HepG2 (cell line): ENCODE data around the gene KIF24. TPM values are rescaled to one million over a fixed set of nuclear protein-coding genes. Genes with fewer than 3 reads are reported as not detected.

Experiments
- ATAC-seq: fragments of 200-7000 bp; cut with Tn5 transposase; 3 replicates; pipeline ENCODE4 v1.9.1; 2020; ENCODE audit warnings: mild to moderate bottlenecking, moderate library complexity
- BruUV-seq: library from RNA; stranded (reverse); fragments of 400-500 nt; replicated peaks from 2 replicates; lab custom pipeline; 2021; lab: Mats Ljungman, UMichigan
- CTCF ChIA-PET: fragments of 300-600 bp; formaldehyde crosslinking; extraction: SDS; loops from one replicate; lab custom pipeline; 2021; ENCODE audit warnings: low total read pairs, inconsistent platforms, low intra/inter-chr PET ratio; lab: Yijun Ruan, JAX
- POLR2A ChIA-PET: fragments of 350-600 bp; sonication (Branson Sonifier 250); formaldehyde crosslinking; loops from one replicate; lab custom pipeline; 2020; ENCODE audit warnings: antibody characterized with exemption, inconsistent platforms; lab: Yijun Ruan, JAX
- DNase-seq: peaks from one replicate; pipeline ENCODE4 v3.0.0-alpha.2; 2015; ENCODE audit warnings: low spot score
- FAIRE-seq: peaks from 3 replicates; lab custom pipeline; 2011; peaks lifted over from hg19 to GRCh38; lab: Jason Lieb, UNC
- H2AFZ ChIP-seq: one replicate; pipeline ENCODE4 v1.6.1; 2011; ENCODE audit warnings: low read length, inconsistent platforms
- H3K27ac ChIP-seq: fragments of 300-600 bp; 3 replicates; pipeline ENCODE4 v1.8.0; 2011; ENCODE audit warnings: mixed run types, mild to moderate bottlenecking, mixed read lengths, low read length, inconsistent platforms; ENCODE audit not compliant: insufficient read depth; ENCODE audit errors: extremely low read length
- H3K27me3 ChIP-seq, 2 experiments: fragments of 200-600 bp in 1 of 2; 2 replicates in 1 of 2; 3 replicates in 1 of 2; pipeline versions ENCODE4 v1.6.0 to v1.8.0; 2011; ENCODE audit warnings: low read length in 2 of 2, mild to moderate bottlenecking in 2 of 2, moderate library complexity in 2 of 2, inconsistent platforms in 1 of 2; ENCODE audit not compliant: insufficient read depth in 2 of 2, control insufficient read depth in 1 of 2
- H3K36me3 ChIP-seq, 2 experiments: fragments of 200-600 bp in 1 of 2; replicated peaks in 1 of 2; 2 replicates in 1 of 2; 3 replicates in 1 of 2; pipeline versions ENCODE4 v1.5.1 to v1.8.0; 2011; ENCODE audit warnings: low read length in 2 of 2, inconsistent platforms in 1 of 2; ENCODE audit not compliant: insufficient read depth in 2 of 2, control insufficient read depth in 1 of 2
- H3K4me1 ChIP-seq: 2 replicates; pipeline ENCODE4 v1.5.1; 2012; ENCODE audit warnings: low read length, inconsistent platforms; ENCODE audit not compliant: insufficient read depth
- H3K4me2 ChIP-seq: 2 replicates; pipeline ENCODE4 v1.6.0; 2011; ENCODE audit warnings: low read depth, low read length, inconsistent platforms
- H3K4me3 ChIP-seq, 3 experiments: fragments of 200-600 bp in 1 of 3; sonication (generic), shearing (Covaris generic) in 1 of 3; replicated peaks in 1 of 3; 2 replicates each; pipeline ENCODE4 v1.5.1; 2011 to 2016; ENCODE audit warnings: low read length in 3 of 3, inconsistent platforms in 2 of 3, low read depth in 2 of 3, mild to moderate bottlenecking in 2 of 3, control low read depth in 1 of 3, mixed read lengths in 1 of 3; ENCODE audit not compliant: insufficient read depth in 1 of 3
- H3K79me2 ChIP-seq: one replicate; pipeline ENCODE4 v1.6.1; 2011; ENCODE audit warnings: low read length, inconsistent platforms; ENCODE audit not compliant: insufficient read depth
- H3K9ac ChIP-seq: 2 replicates; pipeline ENCODE4 v1.6.0; 2011; ENCODE audit warnings: mild to moderate bottlenecking, low read depth, low read length, inconsistent platforms; ENCODE audit not compliant: insufficient read depth
- H3K9me3 ChIP-seq: 2 replicates; pipeline ENCODE4 v1.5.1; 2012; ENCODE audit warnings: mild to moderate bottlenecking, low read length
- H4K20me1 ChIP-seq: 2 replicates; pipeline ENCODE4 v1.6.0; 2011; ENCODE audit warnings: inconsistent platforms, mild to moderate bottlenecking, low read length, moderate library complexity; ENCODE audit not compliant: insufficient read depth
- NFKB2 ChIP-seq: sonication (generic); formaldehyde crosslinking; IDR thresholded peaks from 2 replicates; pipeline ENCODE4 v1.4.0; 2020; ENCODE audit warnings: missing genetic modification reagents, borderline replicate concordance
- SKI ChIP-seq: fragments of 450-650 bp; IDR thresholded peaks from one replicate; pipeline ENCODE4 v1.6.1; 2018; ENCODE audit warnings: mild to moderate bottlenecking; ENCODE audit not compliant: partially characterized antibody
- THAP11 ChIP-seq: IDR thresholded peaks from 2 replicates; pipeline ENCODE4 v1.6.1; 2016; ENCODE audit warnings: missing biosample characterization, missing genetic modification reagents
- XRCC5 ChIP-seq: fragments of 200-400 bp; formaldehyde crosslinking; optimal IDR thresholded peaks from 2 replicates; pipeline ENCODE3; 2017; ENCODE audit warnings: mild to moderate bottlenecking, low read length
- ZC3H13 ChIP-seq: sonication (generic); formaldehyde crosslinking; IDR thresholded peaks from 2 replicates; pipeline ENCODE4 v1.8.1; 2023; ENCODE audit warnings: mild to moderate bottlenecking, missing genetic modification reagents, moderate library complexity
- ZFP82 ChIP-seq: sonication (generic); formaldehyde crosslinking; IDR thresholded peaks from 2 replicates; pipeline ENCODE4 v1.5.1; 2020; ENCODE audit warnings: mild to moderate bottlenecking, missing genetic modification reagents, borderline replicate concordance
- ZNF124 ChIP-seq: sonication (generic); formaldehyde crosslinking; IDR thresholded peaks from 2 replicates; pipeline ENCODE4 v1.4.0; 2020; ENCODE audit warnings: missing genetic modification reagents
- ZNF510 ChIP-seq: sonication (generic); formaldehyde crosslinking; IDR thresholded peaks from 2 replicates; pipeline ENCODE4 v1.4.0; 2020; ENCODE audit warnings: low read depth, mild to moderate bottlenecking, missing genetic modification reagents
- ZNF703 ChIP-seq: sonication (generic); formaldehyde crosslinking; IDR thresholded peaks from 2 replicates; pipeline ENCODE4 v1.5.1; 2020; ENCODE audit warnings: missing genetic modification reagents, mild to moderate bottlenecking, moderate library complexity, borderline replicate concordance
- ZNF746 ChIP-seq: sonication (generic); formaldehyde crosslinking; IDR thresholded peaks from 2 replicates; pipeline ENCODE4 v1.8.0; 2022; ENCODE audit warnings: mild to moderate bottlenecking, missing genetic modification reagents
- WGBS: methylation state at CpG from one replicate; pipeline ENCODE4 v1.1.6; 2017; ENCODE audit warnings: low lambda C conversion rate; 5-methylcytosine and 5-hydroxymethylcytosine counted together
- in situ Hi-C: cut with HindIII; loops from 2 replicates; pipeline ENCODE4 v1.10.0; 2017; ENCODE audit warnings: low pct_unique_long_range_greater_than_20kb; ENCODE audit not compliant: extremely low pct_ligation_motif_present
- intact Hi-C: fragments of 100-400 bp; cut with micrococcal nuclease; formaldehyde crosslinking; loops from one replicate; pipeline ENCODE4 v1.10.0; 2022; ENCODE audit not compliant: unreplicated experiment
- polyA plus RNA-seq, 8 experiments: library from polyadenylated mRNA; depleted of rRNA in 3 of 8; stranded (reverse) in 7 of 8; unstranded in 1 of 8; fragments of >200 nt; fragmentation: Illumina TruSeq in 4 of 8; extraction: Trizol in 4 of 8; gene quantifications; 2 replicates each; pipeline versions ENCODE4 v1.2.1 to v1.2.3, GENCODE V29; 2011 to 2016; ENCODE audit warnings: low read depth in 4 of 8, missing spikeins in 1 of 8, mixed read lengths in 1 of 8; ENCODE audit not compliant: insufficient read depth in 1 of 8
- total RNA-seq, 5 experiments: library from RNA; depleted of rRNA; stranded (reverse); fragments of >200 nt; fragmentation: Illumina TruSeq; extraction: Trizol; gene quantifications; 2 replicates each; pipeline ENCODE4 v1.2.3, GENCODE V29; 2016; ENCODE audit warnings: low read depth in 1 of 5
- TF ChIP-seq, protein P1 (sequence below): sonication (generic); formaldehyde crosslinking; IDR thresholded peaks from 2 replicates; pipeline ENCODE4 v1.5.0; 2020; ENCODE audit warnings: missing genetic modification reagents
- TF ChIP-seq, protein P2 (sequence below): sonication (generic); formaldehyde crosslinking; IDR thresholded peaks from 2 replicates; pipeline ENCODE4 v1.5.0; 2020; ENCODE audit warnings: missing genetic modification reagents
- TF ChIP-seq, protein P3 (sequence below): sonication (generic); formaldehyde crosslinking; IDR thresholded peaks from 2 replicates; pipeline ENCODE4 v1.4.0; 2020; ENCODE audit warnings: low read depth, mild to moderate bottlenecking, missing genetic modification reagents

The KIF24 gene
- total and polyA plus RNA-seq, 2 of the 13 experiments (the other 11 are each of a cell fraction or from before 2014, with no cell fraction given), result 1.1 to 3.0 TPM

DNA sequence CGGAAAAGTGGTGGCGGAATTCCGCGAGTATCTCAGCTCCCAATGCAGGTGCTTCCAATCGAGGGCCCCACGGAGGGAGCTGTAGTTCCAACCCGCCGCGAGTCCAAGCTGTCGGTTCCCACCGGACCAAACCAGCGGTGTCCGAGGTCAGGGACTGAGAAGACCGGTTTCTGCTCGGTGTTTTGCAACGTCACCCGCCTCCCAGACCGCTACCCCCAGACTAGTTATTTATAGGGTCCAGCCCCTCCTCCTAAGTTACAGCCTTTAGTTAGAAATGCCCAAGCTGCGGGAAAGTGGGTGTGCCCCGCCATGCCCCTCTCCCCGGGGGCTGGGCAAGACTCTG is 48.3 kb upstream of the KIF24 start:
- Histone ChIP-seq H3K4me1 (peaks cover 61% of the 10 kb centered on the region), H2AFZ (peak overlapping the region; percentile 62), H3K27ac (peak overlapping the region; percentile 61), H3K4me3 (peak overlapping the region; percentile 36 to 79 (median 74)), H4K20me1 (no peaks in the 10 kb centered on the region), H3K4me2 (peak overlapping the region; percentile 86), H3K27me3 (no peaks in the 10 kb centered on the region; a peak in 1 of 5 replicates), H3K9me3 (no peaks in the 10 kb centered on the region), H3K36me3 (peaks cover under 1 to 1% of the 10 kb centered on the region in 2 experiments; a peak in 1 of 5 replicates), H3K9ac (peak overlapping the region; percentile 65), H3K79me2 (peaks cover 22% of the 10 kb centered on the region)
- CTCF ChIA-PET, result interaction anchor here (7.2 kb wide), 1 partner anchor 45 kb away, joined by 143 read pairs; the partner anchor contains the start of genes KIF24 and NUDT2
- WGBS, result 13% methylated on average over 3 of the region's 21 CpGs
- in situ Hi-C loops, result loop anchor here (5.0 kb wide), 1 partner anchor 45 kb away; no protein-coding TSS in a partner anchor
- BruUV-seq, result no TSS peak
- intact Hi-C loops, result loop anchor here (1.0 to 5.0 kb wide), 2 partner anchors 25 to 125 kb away; no protein-coding TSS in a partner anchor
- FAIRE-seq (no peak), ATAC-seq (no peak), DNase-seq (no peak)
- POLR2A ChIA-PET, result interaction anchor here (1.0 to 9.2 kb wide), 10 partner anchors 9 to 260 kb away, joined by 4 to 162 read pairs (median 8); partner anchors contain the start of gene SIGMAR1
- TF ChIP-seq, protein P1, sequence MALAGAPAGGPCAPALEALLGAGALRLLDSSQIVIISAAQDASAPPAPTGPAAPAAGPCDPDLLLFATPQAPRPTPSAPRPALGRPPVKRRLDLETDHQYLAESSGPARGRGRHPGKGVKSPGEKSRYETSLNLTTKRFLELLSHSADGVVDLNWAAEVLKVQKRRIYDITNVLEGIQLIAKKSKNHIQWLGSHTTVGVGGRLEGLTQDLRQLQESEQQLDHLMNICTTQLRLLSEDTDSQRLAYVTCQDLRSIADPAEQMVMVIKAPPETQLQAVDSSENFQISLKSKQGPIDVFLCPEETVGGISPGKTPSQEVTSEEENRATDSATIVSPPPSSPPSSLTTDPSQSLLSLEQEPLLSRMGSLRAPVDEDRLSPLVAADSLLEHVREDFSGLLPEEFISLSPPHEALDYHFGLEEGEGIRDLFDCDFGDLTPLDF, result no peak
- TF ChIP-seq ZNF746 (CRISPR knock-in tag), result 0 out of 2 replicates have a peak, but pooled peaks have one; percentile 43
- TF ChIP-seq ZNF124, result 0 out of 2 replicates have a peak, but pooled peaks have one; percentile 2
- no peak; the same call in 1 of the 2 replicates for TF ChIP-seq ZNF703 (CRISPR knock-in tag)
- no peak for TF ChIP-seq SKI
- TF ChIP-seq ZFP82, result no peak
- 0 out of 2 replicates have a peak, but pooled peaks have one; percentile 8 for TF ChIP-seq ZNF510 (CRISPR knock-in tag)
- TF ChIP-seq THAP11 (CRISPR knock-in tag), result peak; percentile 4; the same call in 1 of the 2 replicates
- TF ChIP-seq, protein P2, sequence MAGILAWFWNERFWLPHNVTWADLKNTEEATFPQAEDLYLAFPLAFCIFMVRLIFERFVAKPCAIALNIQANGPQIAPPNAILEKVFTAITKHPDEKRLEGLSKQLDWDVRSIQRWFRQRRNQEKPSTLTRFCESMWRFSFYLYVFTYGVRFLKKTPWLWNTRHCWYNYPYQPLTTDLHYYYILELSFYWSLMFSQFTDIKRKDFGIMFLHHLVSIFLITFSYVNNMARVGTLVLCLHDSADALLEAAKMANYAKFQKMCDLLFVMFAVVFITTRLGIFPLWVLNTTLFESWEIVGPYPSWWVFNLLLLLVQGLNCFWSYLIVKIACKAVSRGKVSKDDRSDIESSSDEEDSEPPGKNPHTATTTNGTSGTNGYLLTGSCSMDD (CRISPR knock-in tag), result no peak
- no peak for TF ChIP-seq XRCC5
- TF ChIP-seq, protein P3, sequence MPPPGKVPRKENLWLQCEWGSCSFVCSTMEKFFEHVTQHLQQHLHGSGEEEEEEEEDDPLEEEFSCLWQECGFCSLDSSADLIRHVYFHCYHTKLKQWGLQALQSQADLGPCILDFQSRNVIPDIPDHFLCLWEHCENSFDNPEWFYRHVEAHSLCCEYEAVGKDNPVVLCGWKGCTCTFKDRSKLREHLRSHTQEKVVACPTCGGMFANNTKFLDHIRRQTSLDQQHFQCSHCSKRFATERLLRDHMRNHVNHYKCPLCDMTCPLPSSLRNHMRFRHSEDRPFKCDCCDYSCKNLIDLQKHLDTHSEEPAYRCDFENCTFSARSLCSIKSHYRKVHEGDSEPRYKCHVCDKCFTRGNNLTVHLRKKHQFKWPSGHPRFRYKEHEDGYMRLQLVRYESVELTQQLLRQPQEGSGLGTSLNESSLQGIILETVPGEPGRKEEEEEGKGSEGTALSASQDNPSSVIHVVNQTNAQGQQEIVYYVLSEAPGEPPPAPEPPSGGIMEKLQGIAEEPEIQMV (CRISPR knock-in tag), result 0 out of 2 replicates have a peak, but pooled peaks have one; percentile 6
- no peak for TF ChIP-seq ZC3H13 (CRISPR knock-in tag)
- peak; percentile 5; the same call in 1 of the 2 replicates for TF ChIP-seq NFKB2 (CRISPR knock-in tag)
